Measurements from ENCODE around the gene TGFBI.

The TGFBI gene

DNA sequence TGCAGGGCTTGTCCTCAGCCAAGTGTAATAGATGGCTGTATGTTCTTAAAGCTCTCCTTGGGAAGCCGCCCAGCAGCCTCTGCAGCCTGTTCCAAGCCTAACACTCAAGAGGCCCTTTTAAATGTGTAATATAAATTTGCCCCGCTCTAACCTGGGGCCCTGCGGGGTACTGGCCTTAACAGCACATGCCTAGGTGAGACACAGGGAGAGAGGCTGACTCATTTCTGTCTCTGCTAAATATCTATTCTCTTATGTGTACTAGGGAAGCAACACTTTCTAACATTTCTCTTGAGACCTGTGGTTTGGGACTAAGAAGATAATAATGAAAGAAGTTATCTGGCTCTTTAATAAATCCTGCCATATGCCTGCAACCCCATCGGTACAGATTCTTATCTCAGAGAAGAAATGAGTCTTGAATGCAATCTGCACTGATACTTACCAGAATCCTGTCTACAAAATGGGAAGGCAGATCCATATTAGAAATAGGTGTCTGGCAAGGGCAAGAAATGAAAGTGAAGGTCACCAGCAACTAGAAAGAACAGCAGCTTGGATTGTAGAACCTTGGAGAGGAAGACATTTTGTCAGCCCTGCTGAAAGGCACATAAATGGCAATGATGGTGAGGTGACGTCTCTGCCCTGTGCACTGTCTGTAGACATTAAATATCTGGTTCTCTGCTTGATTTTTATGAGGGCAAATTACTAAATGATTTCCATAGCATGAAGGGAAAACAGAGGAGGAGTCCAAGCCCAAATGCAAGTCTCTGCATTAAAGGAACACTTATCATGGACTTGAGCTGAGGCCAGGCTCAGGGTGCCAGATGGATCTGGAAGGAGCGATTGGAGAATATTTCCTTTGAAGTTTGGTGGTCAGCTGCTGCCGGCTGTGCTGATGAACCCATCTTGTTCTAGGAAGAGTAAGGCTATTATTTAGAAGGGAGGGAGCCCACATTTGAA is 14.5 kb upstream of the TGFBI start:
- no peaks in the 10 kb centered on the region for H3K9me3 ChIP-seq (ENCODE audit: control insufficient read depth in 1 of 2, low read length in 2 of 2)
- H3K4me1 ChIP-seq (ENCODE audit: control insufficient read depth in 1 of 2, insufficient read depth in 2 of 2, low read length in 2 of 2), result peaks cover 7 to 16% of the 10 kb centered on the region in 2 donors
- no peak overlapping the region for H3K27ac ChIP-seq (ENCODE audit: low read depth, low read length)

DNA sequence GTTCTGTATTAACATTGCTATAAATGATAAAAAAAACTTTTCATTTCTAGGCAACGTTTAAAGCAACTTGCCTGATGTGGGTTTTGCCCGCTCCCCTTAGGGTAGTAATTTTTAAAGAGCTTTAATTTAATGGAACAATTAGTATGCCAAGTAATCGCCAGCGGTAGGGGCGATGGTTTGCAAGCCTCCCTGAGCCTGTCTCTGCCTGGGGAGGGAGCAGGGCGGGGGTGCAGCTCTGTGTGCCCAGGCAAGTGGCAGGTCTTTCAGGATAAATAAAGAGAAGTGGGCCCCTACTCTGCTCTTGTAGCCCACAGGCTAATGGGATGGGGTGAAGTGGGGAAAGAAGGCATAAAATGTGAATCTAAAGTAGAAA is 13.8 kb upstream of the TGFBI start:
- H3K4me3 ChIP-seq (ENCODE audit: low read depth in 1 of 2, low read length in 2 of 2), result no peak overlapping the region
- H3K27me3 ChIP-seq (ENCODE audit: control insufficient read depth in 1 of 2, insufficient read depth in 2 of 2, low read length in 2 of 2), result no peaks in the 10 kb centered on the region
- no peak overlapping the region for H3K9ac ChIP-seq (ENCODE audit: low read depth in 1 of 2, low read length in 2 of 2)
- no peak overlapping the region for H3K27ac ChIP-seq (ENCODE audit: low read depth, low read length)
- H3K36me3 ChIP-seq (ENCODE audit: control insufficient read depth in 1 of 2, insufficient read depth in 2 of 2, low read length in 2 of 2), result no peaks in the 10 kb centered on the region
- no peaks in the 10 kb centered on the region for H3K9me3 ChIP-seq (ENCODE audit: control insufficient read depth in 1 of 2, low read length in 2 of 2)
- peaks cover 7 to 19% of the 10 kb centered on the region in 2 donors for H3K4me1 ChIP-seq (ENCODE audit: control insufficient read depth in 1 of 2, insufficient read depth in 2 of 2, low read length in 2 of 2)

More for the DNA sequence above, 14.5 kb upstream of the TGFBI start:
- no peaks in the 10 kb centered on the region for H3K36me3 ChIP-seq (ENCODE audit: control insufficient read depth in 1 of 2, insufficient read depth in 2 of 2, low read length in 2 of 2)
- no peaks in the 10 kb centered on the region for H3K27me3 ChIP-seq (ENCODE audit: control insufficient read depth in 1 of 2, insufficient read depth in 2 of 2, low read length in 2 of 2)
- H3K4me3 ChIP-seq (ENCODE audit: low read depth in 1 of 2, low read length in 2 of 2), result no peak overlapping the region
- H3K9ac ChIP-seq (ENCODE audit: low read depth in 1 of 2, low read length in 2 of 2), result no peak overlapping the region

DNA sequence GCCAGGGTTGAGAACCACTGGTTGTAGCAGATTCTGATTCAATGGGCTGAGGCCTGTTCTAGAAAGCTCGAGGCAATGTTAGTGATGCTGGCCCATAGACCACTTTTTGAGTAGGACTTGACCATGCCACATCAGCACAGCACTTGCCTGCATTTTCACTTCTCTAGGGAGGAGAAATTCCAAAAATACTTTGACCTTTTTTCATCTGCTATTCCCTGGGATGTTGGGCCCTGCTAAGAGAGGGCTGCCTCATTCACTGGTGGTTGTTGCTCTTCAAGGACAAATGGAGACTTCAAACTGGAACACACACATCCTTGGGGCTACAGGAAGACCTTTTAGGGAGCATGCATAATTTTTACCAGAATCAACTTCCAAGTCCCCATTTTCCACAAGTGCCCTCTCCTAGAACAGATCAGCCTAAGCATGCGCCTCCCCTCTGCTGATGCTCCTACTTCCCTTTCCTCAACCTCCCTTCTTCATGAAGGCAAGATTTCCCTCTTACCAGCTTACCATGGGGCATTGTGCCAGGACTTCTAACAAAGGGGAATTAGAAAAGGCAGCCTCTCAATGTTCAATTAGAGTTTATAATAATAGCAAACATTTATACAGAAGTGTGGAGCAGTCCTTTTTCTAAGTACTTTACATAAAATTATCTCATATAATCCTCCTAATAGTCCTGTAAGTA is 12.7 kb upstream of the TGFBI start:
- no peaks in the 10 kb centered on the region for H3K36me3 ChIP-seq (ENCODE audit: control insufficient read depth in 1 of 2, insufficient read depth in 2 of 2, low read length in 2 of 2)
- no peak overlapping the region for H3K9ac ChIP-seq (ENCODE audit: low read depth in 1 of 2, low read length in 2 of 2)
- no peak overlapping the region for H3K4me3 ChIP-seq (ENCODE audit: low read depth in 1 of 2, low read length in 2 of 2)
- no peaks in the 10 kb centered on the region for H3K9me3 ChIP-seq (ENCODE audit: control insufficient read depth in 1 of 2, low read length in 2 of 2)
- peaks cover 7 to 18% of the 10 kb centered on the region in 2 donors for H3K4me1 ChIP-seq (ENCODE audit: control insufficient read depth in 1 of 2, insufficient read depth in 2 of 2, low read length in 2 of 2)
- no peaks in the 10 kb centered on the region for H3K27me3 ChIP-seq (ENCODE audit: control insufficient read depth in 1 of 2, insufficient read depth in 2 of 2, low read length in 2 of 2)
- H3K27ac ChIP-seq (ENCODE audit: low read depth, low read length), result no peak overlapping the region

DNA sequence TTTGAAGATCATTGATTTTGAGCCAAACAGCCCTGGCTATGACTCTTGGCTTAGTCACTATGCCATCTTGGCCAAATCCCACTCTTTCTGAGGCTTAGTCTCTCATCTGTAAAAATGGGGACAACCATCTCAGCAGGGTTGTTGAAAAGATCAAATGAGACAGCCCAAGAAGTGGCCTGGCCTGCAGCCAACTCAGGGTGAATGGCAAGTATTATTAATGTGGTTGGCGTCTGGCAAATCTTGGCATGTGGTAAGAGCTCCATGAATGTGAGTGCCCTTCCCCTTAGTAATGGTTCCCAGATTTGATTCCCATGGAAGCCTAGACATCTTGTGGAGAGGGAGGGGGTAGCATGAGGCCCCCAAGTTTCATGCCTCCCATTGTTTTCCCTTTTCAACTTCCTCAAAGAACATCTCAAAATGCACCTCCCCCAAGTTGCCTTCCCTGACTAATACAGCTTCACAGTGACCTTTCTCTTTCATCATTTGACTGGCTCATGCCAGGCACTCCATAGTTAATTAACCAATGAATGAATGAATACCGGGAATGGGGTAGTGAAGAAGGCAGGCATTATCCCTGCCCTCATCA is 11.8 kb upstream of the TGFBI start:
- Histone ChIP-seq H3K27ac (ENCODE audit: low read depth, low read length) (no peak overlapping the region), H3K27me3 (ENCODE audit: control insufficient read depth in 1 of 2, insufficient read depth in 2 of 2, low read length in 2 of 2) (no peaks in the 10 kb centered on the region), H3K9ac (ENCODE audit: low read depth in 1 of 2, low read length in 2 of 2) (no peak overlapping the region), H3K9me3 (ENCODE audit: control insufficient read depth in 1 of 2, low read length in 2 of 2) (no peaks in the 10 kb centered on the region), H3K36me3 (ENCODE audit: control insufficient read depth in 1 of 2, insufficient read depth in 2 of 2, low read length in 2 of 2) (no peaks in the 10 kb centered on the region), H3K4me1 (ENCODE audit: control insufficient read depth in 1 of 2, insufficient read depth in 2 of 2, low read length in 2 of 2) (peaks cover 1 to 9% of the 10 kb centered on the region in 2 donors), H3K4me3 (ENCODE audit: low read depth in 1 of 2, low read length in 2 of 2) (no peak overlapping the region)

DNA sequence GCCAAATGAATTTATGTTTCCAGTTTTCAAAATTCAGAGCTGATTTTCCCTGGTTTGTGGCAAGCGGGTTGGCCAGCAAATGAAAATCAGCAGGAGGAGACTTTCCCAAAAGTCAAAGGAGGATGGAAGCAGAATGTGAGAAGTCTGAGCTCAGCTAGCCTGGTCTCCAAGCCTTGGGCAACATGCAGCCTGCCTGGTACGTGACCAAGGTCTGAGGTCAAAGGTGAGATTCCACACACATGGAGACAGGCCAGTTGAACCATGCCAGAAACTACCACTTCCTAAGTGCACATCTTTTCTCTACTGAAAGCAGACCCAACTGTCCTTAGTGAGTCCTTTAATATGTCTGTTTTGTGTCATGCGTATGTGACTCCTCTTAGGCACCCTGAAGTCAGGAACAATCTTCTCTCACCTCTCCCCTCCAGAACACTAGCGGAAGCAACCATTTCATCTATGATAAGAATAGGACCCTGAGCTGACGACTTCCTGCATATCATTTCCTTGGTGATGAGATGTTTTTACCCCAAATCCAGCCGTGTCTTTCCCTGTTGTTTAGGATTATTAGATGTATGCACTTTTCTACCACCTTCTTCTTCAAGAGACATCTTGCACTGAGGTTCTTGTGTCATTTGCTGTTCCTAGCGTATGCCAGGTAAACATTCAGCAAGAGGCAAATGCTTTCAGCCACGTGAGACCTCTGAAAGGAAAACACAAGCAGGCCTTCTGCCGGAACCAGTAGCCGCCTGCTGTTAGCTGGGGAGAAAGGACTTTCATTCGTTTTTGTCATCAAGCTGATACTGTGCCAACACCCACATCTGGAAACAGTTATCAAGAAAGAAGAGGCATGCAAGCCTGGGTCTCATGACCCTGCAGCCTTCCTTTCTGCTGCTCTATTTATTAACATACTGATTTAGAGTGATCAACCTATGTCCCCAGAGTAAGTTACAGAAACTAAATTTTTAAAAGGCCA is 9.7 kb upstream of the TGFBI start:
- H3K9ac ChIP-seq (ENCODE audit: low read depth in 1 of 2, low read length in 2 of 2), result no peak overlapping the region
- no peaks in the 10 kb centered on the region for H3K27me3 ChIP-seq (ENCODE audit: control insufficient read depth in 1 of 2, insufficient read depth in 2 of 2, low read length in 2 of 2)
- H3K27ac ChIP-seq (ENCODE audit: low read depth, low read length), result no peak overlapping the region
- H3K4me3 ChIP-seq (ENCODE audit: low read depth in 1 of 2, low read length in 2 of 2), result no peak overlapping the region
- H3K4me1 ChIP-seq (ENCODE audit: control insufficient read depth in 1 of 2, insufficient read depth in 2 of 2, low read length in 2 of 2), result peaks cover 0 to 5% of the 10 kb centered on the region in 2 donors
- H3K36me3 ChIP-seq (ENCODE audit: control insufficient read depth in 1 of 2, insufficient read depth in 2 of 2, low read length in 2 of 2), result no peaks in the 10 kb centered on the region
- H3K9me3 ChIP-seq (ENCODE audit: control insufficient read depth in 1 of 2, low read length in 2 of 2), result no peaks in the 10 kb centered on the region

DNA sequence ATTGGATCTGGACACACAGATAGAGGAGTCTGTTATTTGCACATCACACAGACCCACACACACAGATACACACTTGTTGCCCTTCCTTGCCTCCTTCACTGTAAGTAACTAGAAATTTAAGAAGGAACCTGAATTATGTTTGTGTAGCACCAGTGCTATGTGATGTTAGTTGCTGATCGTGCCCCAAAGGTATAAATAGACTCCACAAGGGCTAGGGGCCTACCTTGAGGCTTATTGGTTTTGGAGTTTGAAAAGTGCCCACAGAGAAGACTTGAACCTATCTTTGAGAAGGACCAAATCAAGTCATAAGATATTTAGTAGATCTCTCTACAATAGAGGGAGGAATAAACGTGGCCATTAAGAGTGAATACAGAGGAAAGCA is 8.8 kb upstream of the TGFBI start:
- no peaks in the 10 kb centered on the region for H3K9me3 ChIP-seq (ENCODE audit: control insufficient read depth in 1 of 2, low read length in 2 of 2)
- peak overlapping the region; percentile 7 for H3K27ac ChIP-seq (ENCODE audit: low read depth, low read length)
- H3K4me1 ChIP-seq (ENCODE audit: control insufficient read depth in 1 of 2, insufficient read depth in 2 of 2, low read length in 2 of 2), result peaks cover 0 to 5% of the 10 kb centered on the region in 2 donors
- no peak overlapping the region for H3K9ac ChIP-seq (ENCODE audit: low read depth in 1 of 2, low read length in 2 of 2)
- H3K4me3 ChIP-seq (ENCODE audit: low read depth in 1 of 2, low read length in 2 of 2), result no peak overlapping the region
- H3K27me3 ChIP-seq (ENCODE audit: control insufficient read depth in 1 of 2, insufficient read depth in 2 of 2, low read length in 2 of 2), result no peaks in the 10 kb centered on the region
- H3K36me3 ChIP-seq (ENCODE audit: control insufficient read depth in 1 of 2, insufficient read depth in 2 of 2, low read length in 2 of 2), result no peaks in the 10 kb centered on the region

DNA sequence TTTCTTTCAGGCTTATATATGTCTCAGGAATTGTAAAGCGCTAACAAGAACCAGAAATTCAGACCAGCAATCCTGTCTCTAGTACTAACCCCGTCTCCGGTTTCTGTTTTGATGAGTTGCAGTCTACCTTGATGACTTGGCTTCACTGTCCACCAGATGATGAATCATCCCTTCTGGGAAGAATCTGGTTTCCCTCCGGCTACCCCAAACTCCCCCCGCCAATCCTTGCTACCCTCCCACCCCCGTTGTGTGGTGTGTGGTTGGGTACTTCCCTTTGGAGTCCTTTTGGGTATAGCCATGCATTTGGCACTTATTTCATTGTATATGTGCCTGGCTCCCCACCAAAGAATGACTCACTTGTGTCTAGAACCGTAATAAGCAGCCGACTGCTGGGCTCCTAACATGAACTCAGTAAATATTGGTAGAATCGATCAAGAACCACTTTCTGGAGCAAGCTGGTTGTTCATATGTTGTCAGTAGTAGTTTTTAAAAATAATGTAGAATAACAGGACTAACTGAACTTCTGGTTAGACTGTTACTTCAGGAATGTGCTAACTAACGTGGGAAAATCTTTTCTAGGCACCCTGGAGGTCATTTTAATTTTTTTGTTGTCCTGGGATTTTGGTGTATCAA is 8.3 kb upstream of the TGFBI start:
- Histone ChIP-seq H3K36me3 (ENCODE audit: control insufficient read depth in 1 of 2, insufficient read depth in 2 of 2, low read length in 2 of 2) (no peaks in the 10 kb centered on the region), H3K27me3 (ENCODE audit: control insufficient read depth in 1 of 2, insufficient read depth in 2 of 2, low read length in 2 of 2) (no peaks in the 10 kb centered on the region), H3K4me3 (ENCODE audit: low read depth in 1 of 2, low read length in 2 of 2) (no peak overlapping the region), H3K9ac (ENCODE audit: low read depth in 1 of 2, low read length in 2 of 2) (no peak overlapping the region), H3K4me1 (ENCODE audit: control insufficient read depth in 1 of 2, insufficient read depth in 2 of 2, low read length in 2 of 2) (peaks cover 0 to 5% of the 10 kb centered on the region in 2 donors), H3K9me3 (ENCODE audit: control insufficient read depth in 1 of 2, low read length in 2 of 2) (no peaks in the 10 kb centered on the region), H3K27ac (ENCODE audit: low read depth, low read length) (no peak overlapping the region)

DNA sequence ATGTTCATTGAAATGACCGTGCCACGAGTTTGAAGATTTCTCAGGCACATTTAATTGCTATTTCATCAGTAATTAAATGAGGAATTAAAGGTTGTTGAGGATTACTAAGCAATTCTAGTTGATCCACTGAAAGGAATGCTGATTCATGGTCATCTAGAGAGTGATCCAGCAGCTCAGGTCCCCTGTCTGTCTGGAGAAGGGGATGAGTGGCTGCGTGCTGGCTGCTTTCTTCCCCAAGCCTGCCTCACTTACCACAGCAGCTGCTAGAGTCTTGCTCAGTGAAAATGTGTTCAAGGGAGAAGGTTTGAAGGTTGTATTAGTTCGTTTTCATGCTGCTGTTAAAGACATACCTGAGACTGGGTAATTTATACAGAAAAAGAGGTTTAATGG is 7.8 kb upstream of the TGFBI start:
- peaks cover 0 to 5% of the 10 kb centered on the region in 2 donors for H3K4me1 ChIP-seq (ENCODE audit: control insufficient read depth in 1 of 2, insufficient read depth in 2 of 2, low read length in 2 of 2)
- H3K9me3 ChIP-seq (ENCODE audit: control insufficient read depth in 1 of 2, low read length in 2 of 2), result no peaks in the 10 kb centered on the region
- no peak overlapping the region for H3K27ac ChIP-seq (ENCODE audit: low read depth, low read length)
- no peaks in the 10 kb centered on the region for H3K27me3 ChIP-seq (ENCODE audit: control insufficient read depth in 1 of 2, insufficient read depth in 2 of 2, low read length in 2 of 2)
- H3K9ac ChIP-seq (ENCODE audit: low read depth in 1 of 2, low read length in 2 of 2), result no peak overlapping the region
- no peaks in the 10 kb centered on the region for H3K36me3 ChIP-seq (ENCODE audit: control insufficient read depth in 1 of 2, insufficient read depth in 2 of 2, low read length in 2 of 2)
- no peak overlapping the region for H3K4me3 ChIP-seq (ENCODE audit: low read depth in 1 of 2, low read length in 2 of 2)

DNA sequence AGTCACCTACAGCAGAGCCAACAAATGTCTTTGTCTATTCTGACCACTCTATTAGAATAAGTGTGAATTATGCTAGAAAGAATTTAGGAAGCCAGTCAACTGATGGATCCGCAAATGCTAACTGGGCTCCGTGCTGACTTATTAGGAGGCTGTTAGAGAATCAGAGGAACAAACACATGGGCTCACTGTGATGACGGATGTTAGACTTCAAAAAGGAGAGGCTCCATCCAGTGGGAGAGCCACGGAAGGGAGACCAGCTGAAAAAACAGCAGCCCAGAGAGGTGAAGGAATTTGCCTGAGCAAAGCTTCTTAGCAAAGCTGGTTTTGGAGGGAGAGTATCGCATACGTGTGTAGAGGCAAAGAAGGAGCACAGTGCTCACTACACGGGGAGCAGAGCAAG is 5.8 kb upstream of the TGFBI start:
- Histone ChIP-seq H3K36me3 (ENCODE audit: control insufficient read depth in 1 of 2, insufficient read depth in 2 of 2, low read length in 2 of 2) (no peaks in the 10 kb centered on the region), H3K9ac (ENCODE audit: low read depth in 1 of 2, low read length in 2 of 2) (no peak overlapping the region), H3K4me1 (ENCODE audit: control insufficient read depth in 1 of 2, insufficient read depth in 2 of 2, low read length in 2 of 2) (peaks cover 0 to 5% of the 10 kb centered on the region in 2 donors), H3K4me3 (ENCODE audit: low read depth in 1 of 2, low read length in 2 of 2) (no peak overlapping the region), H3K9me3 (ENCODE audit: control insufficient read depth in 1 of 2, low read length in 2 of 2) (no peaks in the 10 kb centered on the region), H3K27ac (ENCODE audit: low read depth, low read length) (no peak overlapping the region), H3K27me3 (ENCODE audit: control insufficient read depth in 1 of 2, insufficient read depth in 2 of 2, low read length in 2 of 2) (peaks cover 0 to 4% of the 10 kb centered on the region in 2 donors)
